ENCODE measurements around the gene IL2RA.

- no peak for TF ChIP-seq EZH2 (IDR thresholded peaks at IDR 0.05; ENCODE audit: borderline replicate concordance, insufficient read depth, low read depth, low read length, poor library complexity, severe bottlenecking)
- TF ChIP-seq, protein P1, sequence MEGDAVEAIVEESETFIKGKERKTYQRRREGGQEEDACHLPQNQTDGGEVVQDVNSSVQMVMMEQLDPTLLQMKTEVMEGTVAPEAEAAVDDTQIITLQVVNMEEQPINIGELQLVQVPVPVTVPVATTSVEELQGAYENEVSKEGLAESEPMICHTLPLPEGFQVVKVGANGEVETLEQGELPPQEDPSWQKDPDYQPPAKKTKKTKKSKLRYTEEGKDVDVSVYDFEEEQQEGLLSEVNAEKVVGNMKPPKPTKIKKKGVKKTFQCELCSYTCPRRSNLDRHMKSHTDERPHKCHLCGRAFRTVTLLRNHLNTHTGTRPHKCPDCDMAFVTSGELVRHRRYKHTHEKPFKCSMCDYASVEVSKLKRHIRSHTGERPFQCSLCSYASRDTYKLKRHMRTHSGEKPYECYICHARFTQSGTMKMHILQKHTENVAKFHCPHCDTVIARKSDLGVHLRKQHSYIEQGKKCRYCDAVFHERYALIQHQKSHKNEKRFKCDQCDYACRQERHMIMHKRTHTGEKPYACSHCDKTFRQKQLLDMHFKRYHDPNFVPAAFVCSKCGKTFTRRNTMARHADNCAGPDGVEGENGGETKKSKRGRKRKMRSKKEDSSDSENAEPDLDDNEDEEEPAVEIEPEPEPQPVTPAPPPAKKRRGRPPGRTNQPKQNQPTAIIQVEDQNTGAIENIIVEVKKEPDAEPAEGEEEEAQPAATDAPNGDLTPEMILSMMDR (IDR thresholded peaks at IDR 0.05) = no peak
These were observed 99.1 kb downstream of the IL2RA start for GRCh38 chr10:5963071-5963470.
